ENCODE results near the gene KBTBD4.

DNA sequence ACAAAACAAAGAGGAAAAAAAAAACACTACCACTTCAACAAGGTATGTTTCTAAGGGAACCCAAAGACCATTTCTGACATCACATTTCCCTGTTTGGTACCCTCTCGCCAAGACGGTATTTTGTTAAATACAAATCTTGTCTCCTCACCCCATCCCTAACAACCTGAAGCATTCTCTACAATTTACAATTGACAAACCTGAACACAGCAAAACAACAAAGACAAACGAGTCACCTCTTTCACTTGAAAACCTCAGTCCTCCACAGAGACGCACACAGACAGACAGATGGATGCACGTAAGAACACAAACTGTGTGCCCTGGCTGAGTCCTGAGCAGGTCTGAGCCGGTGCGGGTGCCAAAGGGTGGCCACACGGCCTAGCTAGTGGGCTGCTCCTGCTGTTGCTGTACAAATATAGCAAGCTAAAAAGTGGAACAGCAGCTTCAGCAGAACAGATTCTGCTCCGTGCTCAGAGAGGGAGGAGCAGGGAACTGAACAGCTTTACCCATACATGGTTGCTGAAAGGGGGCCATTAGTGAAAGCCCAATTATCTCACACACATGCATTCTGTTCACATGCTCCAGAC lies 54.4 kb downstream of the KBTBD4 start:
- TF ChIP-seq SIX5 (IDR thresholded peaks at IDR 0.05; ENCODE audit: low read depth, low read length): no peak
- TF ChIP-seq CBX8 (IDR thresholded peaks at IDR 0.05; ENCODE audit: borderline replicate concordance, low read depth, low read length): no peak
- no peak for TF ChIP-seq SP2 (IDR thresholded peaks at IDR 0.05; ENCODE audit: low read length)
- no peak for TF ChIP-seq CTCF (IDR thresholded peaks at IDR 0.05; ENCODE audit: control extremely low read depth in 1 of 3, insufficient read depth in 1 of 3, low read depth in 1 of 3, low read length in 3 of 3)
- no peak for TF ChIP-seq SP1 (IDR thresholded peaks at IDR 0.05; ENCODE audit: low read depth, low read length)
- no peak for TF ChIP-seq TAF1 (IDR thresholded peaks at IDR 0.05; ENCODE audit: low read depth, low read length)
- TF ChIP-seq EGR1 (IDR thresholded peaks at IDR 0.05; ENCODE audit: borderline replicate concordance, low read depth, low read length): no peak
- no peak for TF ChIP-seq CREB1 (IDR thresholded peaks at IDR 0.05)
- no peak for TF ChIP-seq TEAD4 (IDR thresholded peaks at IDR 0.05; ENCODE audit: low read depth, low read length)
- no peak for TF ChIP-seq MAFK (IDR thresholded peaks at IDR 0.05; ENCODE audit: low read depth, low read length)
